Right atrium auricular region (tissue), 2 donors: ENCODE data around the gene GPT2. TPM values are rescaled to one million over a fixed set of nuclear protein-coding genes. Genes with fewer than 3 reads are reported as not detected.

Experiments
- DNase-seq: peaks from one replicate; pipeline ENCODE4 v3.0.0-alpha.2; 2019; ENCODE audit warnings: low spot score
- H3K27ac ChIP-seq, 2 donors: fragments of 200-600 bp; sonication (generic); 1 replicate in 1 of 2; 2 replicates in 1 of 2; pipeline ENCODE4 v1.5.1; 2016 to 2019
- H3K27me3 ChIP-seq, 2 donors: fragments of 200-600 bp; sonication (generic); one replicate each; pipeline versions ENCODE4 v1.5.1 to v1.6.0; 2017 to 2019
- H3K36me3 ChIP-seq: fragments of 200-600 bp; sonication (generic); one replicate; pipeline ENCODE4 v1.5.1; 2016
- H3K4me1 ChIP-seq, 2 donors: fragments of 200-600 bp; sonication (generic); one replicate each; pipeline versions ENCODE4 v1.5.1 to v1.6.0; 2017 to 2019
- H3K4me3 ChIP-seq, 2 donors: fragments of 200-600 bp; sonication (generic); 1 replicate in 1 of 2; 2 replicates in 1 of 2; pipeline ENCODE4 v1.5.1; 2017 to 2019; ENCODE audit warnings: mild to moderate bottlenecking in 1 of 2, moderate library complexity in 1 of 2
- H3K9me3 ChIP-seq, 2 donors: fragments of 200-600 bp; sonication (generic); one replicate each; pipeline ENCODE4 v1.5.1; 2019
- CTCF ChIP-seq, 2 donors: fragments of 200-600 bp; sonication (generic); IDR thresholded peaks; one replicate each; pipeline ENCODE4 v1.5.1; 2019; ENCODE audit warnings: antibody characterized with exemption in 2 of 2
- total RNA-seq, 2 donors: library from RNA; depleted of rRNA; stranded (reverse); fragments of >200 nt; gene quantifications; one replicate each; pipeline ENCODE4 v1.1.0, GENCODE V29; 2016

GPT2 gene
- total RNA-seq, 2 donors from 2014 or later = 3.7 to 12.1 TPM

- Histone ChIP-seq H3K27me3 (no peaks in the 10 kb centered on the region), H3K9me3 (no peaks in the 10 kb centered on the region), H3K27ac (no peak overlapping the region), H3K36me3 (no peaks in the 10 kb centered on the region), H3K4me3 (no peak overlapping the region), H3K4me1 (no peaks in the 10 kb centered on the region)
- DNase-seq = no peak
- TF ChIP-seq CTCF (IDR thresholded peaks at IDR 0.05) = no peak
These were observed 35.0 kb downstream of the GPT2 start for GRCh38 chr16:46918905-46919792.

GRCh38 chr16:46920402-46921068 lies 36.4 kb downstream of the GPT2 start:
- no peak for DNase-seq
- no peak overlapping the region for H3K27ac ChIP-seq
- no peaks in the 10 kb centered on the region for H3K9me3 ChIP-seq
- no peaks in the 10 kb centered on the region for H3K4me1 ChIP-seq
- no peaks in the 10 kb centered on the region for H3K36me3 ChIP-seq
- H3K4me3 ChIP-seq = no peak overlapping the region
- no peak for TF ChIP-seq CTCF (IDR thresholded peaks at IDR 0.05)
- H3K27me3 ChIP-seq = no peaks in the 10 kb centered on the region

- TF ChIP-seq CTCF (IDR thresholded peaks at IDR 0.05) = no peak
- Histone ChIP-seq H3K27me3 (no peaks in the 10 kb centered on the region), H3K9me3 (no peaks in the 10 kb centered on the region), H3K27ac (no peak overlapping the region), H3K4me1 (no peaks in the 10 kb centered on the region), H3K4me3 (no peak overlapping the region), H3K36me3 (no peaks in the 10 kb centered on the region)
- DNase-seq = no peak
These were observed 38.1 kb downstream of the GPT2 start for GRCh38 chr16:46922239-46922638.

- H3K4me3 ChIP-seq = no peak overlapping the region
- H3K27ac ChIP-seq = no peak overlapping the region
These were observed 39.5 kb downstream of the GPT2 start for GRCh38 chr16:46923513-46924295.

GRCh38 chr16:46924402-46924801 lies 40.2 kb downstream of the GPT2 start:
- no peaks in the 10 kb centered on the region for H3K36me3 ChIP-seq
- DNase-seq = no peak
- H3K4me1 ChIP-seq = no peaks in the 10 kb centered on the region
- H3K27me3 ChIP-seq = no peaks in the 10 kb centered on the region
- H3K27ac ChIP-seq = no peak overlapping the region
- no peak for TF ChIP-seq CTCF (IDR thresholded peaks at IDR 0.05)
- H3K4me3 ChIP-seq = no peak overlapping the region
- no peaks in the 10 kb centered on the region for H3K9me3 ChIP-seq

More at GRCh38 chr16:46923513-46924295, 39.5 kb downstream of the GPT2 start:
- Histone ChIP-seq H3K36me3 (no peaks in the 10 kb centered on the region), H3K27me3 (no peaks in the 10 kb centered on the region), H3K4me1 (no peaks in the 10 kb centered on the region), H3K9me3 (no peaks in the 10 kb centered on the region)
- no peak for DNase-seq
- no peak for TF ChIP-seq CTCF (IDR thresholded peaks at IDR 0.05)
